HepG2 (cell line): ENCODE measurements around the gene ACOT8.

ENCODE experiments used
- ATAD3A ChIP-seq: sonication (generic); formaldehyde crosslinking; IDR thresholded peaks from 2 replicates; pipeline ENCODE4 v1.4.0; 2020; ENCODE audit warnings: missing genetic modification reagents
- TF ChIP-seq, protein P1 (sequence below): sonication (generic); formaldehyde crosslinking; IDR thresholded peaks from 2 replicates; pipeline ENCODE4 v1.5.0; 2020; ENCODE audit warnings: mild to moderate bottlenecking, missing genetic modification reagents, moderate library complexity
- TF ChIP-seq, protein P2 (sequence below): sonication (generic); formaldehyde crosslinking; IDR thresholded peaks from 2 replicates; pipeline ENCODE4 v1.5.0; 2020; ENCODE audit warnings: missing genetic modification reagents
- TF ChIP-seq, protein P3 (sequence below): sonication (generic); formaldehyde crosslinking; IDR thresholded peaks from 2 replicates; pipeline ENCODE4 v1.5.0; 2020; ENCODE audit warnings: mild to moderate bottlenecking, missing genetic modification reagents

DNA sequence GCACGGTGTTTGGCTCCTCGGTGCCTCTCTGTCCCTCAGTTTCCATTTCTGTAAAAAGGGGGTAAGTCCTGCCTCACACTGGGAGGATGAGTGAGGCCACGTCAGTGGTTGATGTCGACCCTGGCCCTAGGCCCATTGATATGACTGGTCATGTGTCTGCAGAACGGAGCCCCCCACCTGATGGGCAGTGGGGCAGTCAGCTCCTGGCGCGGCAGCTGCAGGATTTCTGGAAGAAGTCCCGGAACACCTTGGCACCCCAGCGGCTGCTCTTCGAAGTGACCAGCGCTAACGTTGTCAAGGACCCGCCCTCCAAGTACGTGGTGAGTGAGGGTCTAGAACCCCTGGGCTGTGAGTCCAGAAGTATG, 22.4 kb downstream of the ACOT8 start:
- TF ChIP-seq, protein P1, sequence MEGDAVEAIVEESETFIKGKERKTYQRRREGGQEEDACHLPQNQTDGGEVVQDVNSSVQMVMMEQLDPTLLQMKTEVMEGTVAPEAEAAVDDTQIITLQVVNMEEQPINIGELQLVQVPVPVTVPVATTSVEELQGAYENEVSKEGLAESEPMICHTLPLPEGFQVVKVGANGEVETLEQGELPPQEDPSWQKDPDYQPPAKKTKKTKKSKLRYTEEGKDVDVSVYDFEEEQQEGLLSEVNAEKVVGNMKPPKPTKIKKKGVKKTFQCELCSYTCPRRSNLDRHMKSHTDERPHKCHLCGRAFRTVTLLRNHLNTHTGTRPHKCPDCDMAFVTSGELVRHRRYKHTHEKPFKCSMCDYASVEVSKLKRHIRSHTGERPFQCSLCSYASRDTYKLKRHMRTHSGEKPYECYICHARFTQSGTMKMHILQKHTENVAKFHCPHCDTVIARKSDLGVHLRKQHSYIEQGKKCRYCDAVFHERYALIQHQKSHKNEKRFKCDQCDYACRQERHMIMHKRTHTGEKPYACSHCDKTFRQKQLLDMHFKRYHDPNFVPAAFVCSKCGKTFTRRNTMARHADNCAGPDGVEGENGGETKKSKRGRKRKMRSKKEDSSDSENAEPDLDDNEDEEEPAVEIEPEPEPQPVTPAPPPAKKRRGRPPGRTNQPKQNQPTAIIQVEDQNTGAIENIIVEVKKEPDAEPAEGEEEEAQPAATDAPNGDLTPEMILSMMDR (CRISPR knock-in tag) = no peak
- TF ChIP-seq, protein P2, sequence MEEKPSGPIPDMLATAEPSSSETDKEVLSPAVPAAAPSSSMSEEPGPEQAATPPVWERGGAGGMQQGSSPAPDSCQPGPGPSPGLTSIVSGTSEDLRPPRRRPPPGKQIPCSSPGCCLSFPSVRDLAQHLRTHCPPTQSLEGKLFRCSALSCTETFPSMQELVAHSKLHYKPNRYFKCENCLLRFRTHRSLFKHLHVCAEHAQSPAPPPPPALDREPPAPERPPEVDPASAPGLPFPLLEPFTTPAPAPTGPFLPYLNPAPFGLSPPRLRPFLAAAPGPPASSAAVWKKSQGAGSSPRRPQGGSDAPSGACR (CRISPR knock-in tag) = no peak
- no peak for TF ChIP-seq ATAD3A (CRISPR knock-in tag)
- TF ChIP-seq, protein P3, sequence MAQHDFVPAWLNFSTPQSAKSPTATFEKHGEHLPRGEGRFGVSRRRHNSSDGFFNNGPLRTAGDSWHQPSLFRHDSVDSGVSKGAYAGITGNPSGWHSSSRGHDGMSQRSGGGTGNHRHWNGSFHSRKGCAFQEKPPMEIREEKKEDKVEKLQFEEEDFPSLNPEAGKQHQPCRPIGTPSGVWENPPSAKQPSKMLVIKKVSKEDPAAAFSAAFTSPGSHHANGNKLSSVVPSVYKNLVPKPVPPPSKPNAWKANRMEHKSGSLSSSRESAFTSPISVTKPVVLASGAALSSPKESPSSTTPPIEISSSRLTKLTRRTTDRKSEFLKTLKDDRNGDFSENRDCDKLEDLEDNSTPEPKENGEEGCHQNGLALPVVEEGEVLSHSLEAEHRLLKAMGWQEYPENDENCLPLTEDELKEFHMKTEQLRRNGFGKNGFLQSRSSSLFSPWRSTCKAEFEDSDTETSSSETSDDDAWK = no peak
